HG03060 (cell line): ENCODE results near the gene BIRC3.
"Not testable (repeated sequence)": the region's sequence is repeated elsewhere in the genome, so short reads cannot be mapped to it uniquely, and the experiment has no call there.

Source experiments
- ATAC-seq: cut with Tn5 transposase; IDR thresholded peaks from one replicate; pipeline ENCODE4 v1.9.1; 2021; ENCODE audit warnings: low read depth, moderate number of reproducible peaks; ENCODE audit not compliant: unreplicated experiment

Gene BIRC3

DNA sequence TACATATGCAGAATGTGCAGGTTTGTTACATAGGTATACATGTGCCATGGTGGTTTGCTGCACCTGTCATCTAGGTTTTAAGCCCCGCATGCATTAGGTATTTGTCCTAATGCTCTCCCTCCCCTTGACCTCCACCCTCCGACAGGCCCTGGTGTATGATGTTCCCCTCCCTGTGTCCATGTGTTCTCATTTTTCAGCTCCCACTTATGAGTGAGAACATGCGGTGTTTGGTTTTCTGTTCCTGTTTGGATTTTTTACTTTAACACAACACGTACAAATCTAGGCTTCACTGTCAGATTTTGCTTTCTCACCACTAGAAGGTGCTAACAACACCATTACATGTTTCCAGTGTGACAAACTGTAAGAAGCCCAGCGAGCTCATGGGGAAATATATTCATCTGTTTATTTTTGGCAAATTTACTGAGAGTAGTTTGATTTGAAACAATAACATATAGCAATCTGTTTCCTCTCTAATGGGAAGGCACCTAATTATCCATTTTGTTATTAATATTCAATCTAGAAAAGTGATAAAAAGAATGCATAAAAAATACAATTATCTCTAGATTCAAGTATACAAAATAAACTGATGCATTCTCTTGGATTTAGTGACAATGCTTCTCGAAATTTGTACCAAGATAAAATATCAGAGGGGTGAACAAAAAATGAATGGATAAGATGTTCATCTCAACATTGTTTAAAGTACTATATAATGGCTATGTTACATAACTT, 23.2 kb upstream of the BIRC3 start:
- peak; percentile 92 for ATAC-seq

GRCh38 chr11:102295045-102295444, 22.2 kb upstream of the BIRC3 start:
- ATAC-seq = no peak

GRCh38 chr11:102296757-102297156, 20.5 kb upstream of the BIRC3 start:
- not testable (repeated sequence) for ATAC-seq

DNA sequence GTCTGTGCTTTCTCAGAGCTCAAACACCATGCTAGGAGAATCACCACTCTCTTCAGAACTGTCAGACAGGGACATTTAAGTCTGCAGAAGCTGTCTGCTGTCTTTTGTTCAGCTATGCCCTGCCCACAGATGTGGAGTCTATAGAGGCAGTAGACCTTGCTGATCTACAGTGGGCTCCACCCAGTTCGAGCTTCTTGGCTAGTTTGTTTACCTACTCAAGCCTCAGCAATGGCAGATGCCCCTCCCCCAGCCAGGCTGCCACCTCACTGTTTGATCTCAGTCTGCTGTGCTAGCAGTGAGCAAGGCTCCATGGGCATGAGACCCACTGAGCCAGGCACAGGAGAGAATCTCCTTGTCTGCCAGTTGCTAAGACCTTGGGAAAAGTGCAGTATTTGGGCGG, 16.4 kb upstream of the BIRC3 start:
- ATAC-seq = not testable (repeated sequence)

DNA sequence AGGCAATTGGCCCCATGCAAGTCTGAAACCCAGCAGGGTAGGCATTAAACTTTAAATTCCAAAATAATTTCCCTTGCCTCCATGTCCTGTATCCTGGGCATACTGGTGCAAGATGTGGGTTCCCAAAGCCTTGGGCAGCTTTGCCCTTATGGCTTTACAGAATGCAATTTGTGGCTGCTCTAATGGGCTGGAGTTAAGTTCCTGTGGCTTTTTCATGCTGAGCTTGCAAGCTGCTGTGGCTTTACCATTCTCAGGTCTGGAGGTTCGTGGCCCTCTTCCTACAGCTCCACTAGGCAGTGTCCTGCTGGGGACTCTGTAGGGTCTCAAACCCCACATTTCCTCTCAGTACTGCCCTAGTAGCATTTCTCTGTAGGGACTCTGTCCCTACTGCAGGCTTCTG, 15.0 kb upstream of the BIRC3 start:
- no peak for ATAC-seq

DNA sequence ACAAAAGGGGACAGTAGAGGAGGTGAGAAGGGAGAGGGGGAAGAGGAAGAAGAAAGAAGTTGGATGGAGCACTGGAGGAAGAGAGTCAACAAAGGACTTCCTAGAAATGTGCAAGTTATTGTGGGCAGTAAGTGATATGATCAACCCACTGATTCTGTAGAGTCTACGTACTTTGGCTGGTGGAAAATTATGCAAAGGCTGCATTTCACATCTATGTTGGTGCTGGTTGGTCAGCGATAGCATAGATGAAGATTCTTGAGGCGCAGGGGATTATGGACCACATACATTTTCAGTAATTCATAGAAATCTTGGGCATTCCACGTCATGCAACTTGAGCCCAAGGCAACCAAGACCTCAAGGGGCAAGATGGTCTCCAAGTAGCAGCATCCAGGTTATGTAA, 12.6 kb upstream of the BIRC3 start:
- ATAC-seq = no peak

GRCh38 chr11:102305352-102306047, 11.8 kb upstream of the BIRC3 start:
- no peak for ATAC-seq

DNA sequence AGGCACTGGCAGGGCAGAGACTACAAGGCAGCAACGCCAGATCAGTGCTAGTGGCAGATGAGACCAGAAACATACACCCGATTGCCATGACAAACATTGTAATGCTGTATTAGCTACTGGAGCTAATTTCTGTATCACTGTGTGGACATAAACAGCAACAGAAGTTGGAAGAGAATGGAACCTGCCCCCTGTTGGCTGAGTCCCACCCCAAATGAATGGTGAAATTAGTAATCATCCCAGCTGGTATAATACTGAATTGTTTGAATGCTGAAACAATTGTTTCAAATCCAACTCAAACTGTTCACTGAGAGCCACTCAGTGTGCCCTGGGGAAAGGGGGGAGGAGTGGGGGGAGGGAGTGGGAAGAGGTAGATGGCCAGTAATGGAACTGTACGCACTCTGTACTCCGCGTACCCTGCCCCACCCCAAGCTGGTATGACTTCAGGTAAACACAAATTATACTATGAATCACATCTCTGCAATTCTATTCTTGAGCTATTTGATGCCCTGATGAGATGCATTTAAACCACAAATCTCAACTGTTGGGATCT, 11.2 kb upstream of the BIRC3 start:
- ATAC-seq = no peak

GRCh38 chr11:102306817-102307726, 10.2 kb upstream of the BIRC3 start:
- ATAC-seq = no peak

DNA sequence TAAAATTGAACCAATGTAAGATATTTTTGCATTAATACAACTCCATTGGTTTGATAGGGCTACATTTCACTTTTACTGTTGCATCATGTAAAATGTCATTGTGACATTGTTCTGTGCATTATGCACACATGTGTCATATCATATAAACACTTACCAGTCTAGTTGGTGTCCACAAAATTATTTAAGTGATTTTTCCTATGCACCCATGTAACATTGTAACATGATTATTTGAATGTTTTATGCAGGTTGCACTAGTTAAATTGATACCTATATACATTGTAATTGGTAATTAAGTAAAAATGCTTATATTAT, 9.6 kb upstream of the BIRC3 start:
- ATAC-seq = no peak

DNA sequence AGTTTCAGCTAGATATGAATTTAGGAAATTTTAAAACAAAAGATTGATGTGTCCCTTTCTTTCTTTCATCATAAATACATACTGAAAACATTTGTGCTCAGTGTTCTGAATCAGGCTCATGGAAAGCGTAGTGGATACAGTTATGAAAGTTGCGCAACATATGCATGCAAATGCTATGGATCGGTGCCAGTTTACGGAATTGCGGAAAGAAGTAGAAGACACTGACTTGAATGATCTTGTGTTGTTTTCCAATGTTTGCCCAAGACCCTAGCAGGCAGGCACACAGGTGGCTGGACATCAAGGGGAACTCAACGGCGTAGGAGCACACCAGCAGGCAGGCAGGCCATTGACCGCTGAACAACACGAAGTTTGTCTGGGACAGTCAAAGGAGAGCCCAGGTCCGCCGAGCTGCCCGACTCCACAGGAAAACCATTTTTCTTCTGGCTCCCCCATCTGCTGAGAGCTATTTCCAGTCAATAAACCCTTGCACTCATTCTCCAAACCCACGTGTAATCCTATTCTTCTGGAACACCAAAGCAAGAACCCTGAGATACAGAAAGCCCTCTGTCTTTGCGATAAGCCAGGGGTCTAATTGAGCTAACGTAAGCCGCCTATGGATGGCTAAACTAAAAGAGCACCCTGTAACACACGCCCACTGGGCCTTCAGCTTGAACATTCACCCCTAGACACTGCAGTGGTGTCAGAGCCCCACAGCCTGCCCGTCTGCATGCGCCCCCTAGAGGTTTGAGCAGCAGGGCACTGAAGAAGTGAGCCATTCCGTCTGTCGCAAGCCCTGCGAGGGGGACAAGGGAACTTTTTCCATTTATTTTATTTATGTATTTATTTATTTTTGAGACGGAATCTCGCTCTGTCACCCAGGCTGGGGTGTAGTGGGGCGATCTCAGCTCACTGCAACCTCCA, 7.4 kb upstream of the BIRC3 start:
- no peak for ATAC-seq

- no peak for ATAC-seq
Measured at GRCh38 chr11:102312667-102313066, 4.6 kb upstream of the BIRC3 start.

GRCh38 chr11:102313238-102313940, 3.9 kb upstream of the BIRC3 start:
- no peak for ATAC-seq

GRCh38 chr11:102314784-102315183, 2.5 kb upstream of the BIRC3 start:
- no peak for ATAC-seq

DNA sequence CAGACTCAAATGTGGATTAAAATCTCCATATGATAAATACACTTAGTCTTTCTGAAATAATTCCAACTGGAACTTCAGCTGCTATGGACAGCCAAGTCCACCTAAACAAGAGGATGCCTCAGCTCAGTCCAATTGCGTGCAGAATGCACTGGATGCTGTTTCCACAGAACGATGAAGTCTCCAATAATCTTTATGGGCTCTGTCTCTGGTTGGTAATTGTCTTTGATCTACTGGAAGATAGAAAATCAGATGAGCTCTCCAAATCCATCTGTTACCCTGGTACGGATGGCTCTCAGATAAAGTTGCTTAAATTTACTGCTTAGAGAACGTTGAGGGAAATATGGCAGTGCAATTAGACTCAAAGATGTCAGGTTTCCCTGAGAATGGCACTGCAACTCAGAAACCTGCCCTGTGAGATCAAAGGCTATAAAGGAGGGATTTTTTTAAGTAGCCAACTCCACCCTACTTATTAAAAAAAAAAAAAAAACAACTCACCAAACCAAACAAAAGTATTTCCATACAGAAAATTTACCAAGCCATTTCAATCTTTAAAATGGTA, 859 bp upstream of the BIRC3 start:
- ATAC-seq = no peak

- ATAC-seq = no peak
Measured at GRCh38 chr11:102317768-102318103, 452 bp downstream of the BIRC3 start.

DNA sequence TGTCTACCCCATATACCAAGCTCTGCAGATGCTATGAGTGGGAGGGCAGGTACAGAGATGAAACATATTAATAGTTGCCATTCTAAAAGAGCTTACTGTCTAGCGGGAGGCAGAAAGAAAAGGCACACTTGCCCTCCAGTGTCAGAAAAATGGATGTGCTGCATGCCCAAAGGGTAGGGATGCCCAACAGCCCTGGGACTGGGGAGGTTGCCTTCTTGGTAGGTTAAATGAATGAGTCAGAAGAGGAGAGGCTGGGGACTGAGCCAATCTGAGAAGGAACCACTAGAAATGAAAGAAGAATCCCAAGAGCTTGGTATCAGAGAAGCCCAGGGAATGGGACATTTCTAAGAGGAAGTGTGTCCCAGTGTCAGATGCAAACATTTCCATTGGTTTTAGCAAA, 1.2 kb downstream of the BIRC3 start:
- ATAC-seq = peak; percentile 15

- no peak for ATAC-seq
Measured at GRCh38 chr11:102319544-102319943, 2.3 kb downstream of the BIRC3 start.

GRCh38 chr11:102320188-102320587, 2.9 kb downstream of the BIRC3 start:
- ATAC-seq = no peak
